Mononuclear cell (primary cell): ENCODE data around the gene MUC7. TPM values are rescaled to one million over a fixed set of nuclear protein-coding genes. Genes with fewer than 3 reads are reported as not detected.
"Not testable (repeated sequence)": the region's sequence is repeated elsewhere in the genome, so short reads cannot be mapped to it uniquely, and the experiment has no call there.

Experiments used
- H3K27me3 ChIP-seq: 2 replicates; pipeline ENCODE4 v1.6.0; 2011; ENCODE audit warnings: low read length, control low read depth; ENCODE audit not compliant: insufficient read depth
- H3K4me1 ChIP-seq: 2 replicates; pipeline ENCODE4 v1.5.1; 2011; ENCODE audit warnings: mild to moderate bottlenecking, low read length, control low read depth; ENCODE audit not compliant: insufficient read depth
- H3K4me3 ChIP-seq: 2 replicates; pipeline ENCODE4 v1.5.1; 2011; ENCODE audit warnings: mild to moderate bottlenecking, low read length, moderate library complexity
- H3K9me3 ChIP-seq: 2 replicates; pipeline ENCODE4 v1.5.1; 2011; ENCODE audit warnings: low read depth, mild to moderate bottlenecking, control low read depth, low read length
- total RNA-seq: library from RNA; depleted of rRNA; stranded (reverse); fragments of >200 nt; gene quantifications from one replicate; pipeline ENCODE4 v1.2.3, GENCODE V29; 2012

Gene MUC7
- not detected for total RNA-seq

DNA sequence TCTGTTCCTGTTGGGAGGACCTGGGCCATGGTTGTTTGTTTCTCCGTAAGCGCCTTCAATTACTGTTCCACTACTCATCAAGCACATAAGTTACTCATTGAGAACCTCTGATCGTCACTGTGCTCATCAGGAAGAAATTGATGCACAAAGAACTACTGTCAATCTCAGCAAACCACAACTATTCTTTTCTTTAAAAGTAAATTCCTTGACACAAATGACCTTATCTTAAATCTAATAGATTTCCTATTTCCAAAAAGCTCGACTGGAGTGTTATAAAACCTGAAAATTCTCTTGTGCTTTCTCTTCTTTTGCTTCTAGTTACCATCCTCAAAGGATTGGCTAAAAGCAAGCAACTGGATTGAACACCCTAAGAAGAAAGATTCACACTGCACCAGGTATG lies at the start of gene MUC7:
MUC7 (plus strand) TSS at position 301 of the 400 bp plus-strand sequence. CDS start 1,825 bp downstream, outside the sequence.
- Histone ChIP-seq H3K9me3 (no peaks in the 10 kb centered on the region), H3K27me3 (no peaks in the 10 kb centered on the region), H3K4me1 (no peaks in the 10 kb centered on the region), H3K4me3 (no peak within 1 kb of the TSS)

DNA sequence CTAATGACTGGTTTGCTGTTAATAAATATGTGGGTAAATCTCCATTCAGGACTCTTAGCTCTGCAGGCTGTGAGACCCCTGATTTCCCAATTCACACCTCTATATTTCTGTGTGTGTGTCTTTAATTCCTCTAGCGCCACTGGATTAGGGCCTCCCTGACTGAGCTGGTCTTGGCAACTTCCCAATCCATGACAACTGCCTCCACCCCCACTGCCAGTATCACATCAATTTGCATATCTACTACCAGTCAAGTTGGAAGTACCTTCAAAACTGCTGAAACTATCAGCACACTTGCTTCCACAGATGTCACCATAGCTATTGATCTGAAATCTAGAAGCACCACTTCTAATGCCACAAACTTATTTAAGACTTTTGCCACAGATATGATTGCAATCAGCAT lies 46.7 kb upstream of the MUC7 start:
- H3K4me3 ChIP-seq: no peak overlapping the region
- H3K9me3 ChIP-seq: no peaks in the 10 kb centered on the region
- H3K4me1 ChIP-seq: no peaks in the 10 kb centered on the region
- H3K27me3 ChIP-seq: no peaks in the 10 kb centered on the region

DNA sequence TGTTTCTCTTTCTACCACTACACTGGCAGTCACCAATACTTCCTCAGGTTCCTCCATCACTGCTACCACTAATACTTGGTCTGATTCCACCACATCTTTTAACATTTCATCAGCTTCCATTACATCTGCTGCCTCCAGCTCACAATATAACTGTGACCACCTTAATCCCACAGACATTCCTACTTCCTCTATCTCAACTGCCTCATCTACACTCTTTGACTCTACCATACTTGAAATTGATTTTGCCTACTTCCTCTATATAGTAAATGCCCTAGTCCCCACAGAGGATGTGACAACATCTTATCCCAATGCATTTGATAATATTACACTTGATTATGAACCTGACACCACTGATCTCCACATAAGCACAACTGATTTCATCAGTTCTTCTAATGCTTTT lies 45.2 kb upstream of the MUC7 start:
- Histone ChIP-seq H3K4me3 (no peak overlapping the region), H3K27me3 (no peaks in the 10 kb centered on the region), H3K4me1 (no peaks in the 10 kb centered on the region), H3K9me3 (no peaks in the 10 kb centered on the region)

DNA sequence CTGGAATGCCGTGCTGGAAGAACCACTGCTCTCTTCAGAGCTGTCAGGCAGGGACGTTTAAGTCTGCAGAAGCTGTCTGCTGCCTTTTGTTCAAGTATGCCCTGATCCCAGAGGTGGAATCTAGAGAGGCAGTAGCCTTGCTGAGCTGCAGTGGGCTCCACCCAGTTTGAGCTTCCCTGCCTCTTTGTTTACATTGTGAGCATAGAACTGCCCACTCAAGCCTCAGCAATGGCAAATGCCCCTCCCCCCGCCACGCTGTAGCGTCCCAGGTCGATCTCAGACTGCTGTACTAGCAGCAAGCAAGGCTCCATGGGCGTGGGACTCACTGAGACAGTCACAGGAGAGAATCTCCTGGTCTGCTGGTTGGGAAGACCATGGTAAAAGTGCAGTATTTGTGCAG lies 34.8 kb upstream of the MUC7 start:
- H3K4me1 ChIP-seq: no peaks in the 10 kb centered on the region
- no peaks in the 10 kb centered on the region for H3K27me3 ChIP-seq
- no peak overlapping the region for H3K4me3 ChIP-seq
- H3K9me3 ChIP-seq: no peaks in the 10 kb centered on the region

DNA sequence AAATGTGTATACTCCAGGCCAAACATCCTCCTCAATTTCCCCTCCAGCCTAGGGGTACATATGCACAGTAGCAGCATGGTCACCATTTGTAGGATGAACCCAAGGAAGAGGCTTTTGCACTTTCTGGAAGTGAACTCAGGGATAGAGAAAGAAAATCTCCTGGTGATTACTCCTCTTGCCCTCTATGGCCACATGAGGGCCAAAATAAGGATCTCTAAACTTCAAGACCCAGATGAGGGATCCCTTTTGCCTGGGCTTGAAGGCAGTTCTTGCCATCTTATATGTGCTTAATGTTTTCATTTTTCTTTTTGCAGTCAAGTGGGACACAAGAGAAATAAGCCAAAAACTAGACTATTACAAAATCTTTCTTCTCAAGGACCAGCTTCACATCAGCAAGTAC lies 29.5 kb upstream of the MUC7 start:
- H3K4me3 ChIP-seq: no peak overlapping the region
- H3K9me3 ChIP-seq: no peaks in the 10 kb centered on the region
- H3K4me1 ChIP-seq: no peaks in the 10 kb centered on the region
- no peaks in the 10 kb centered on the region for H3K27me3 ChIP-seq

DNA sequence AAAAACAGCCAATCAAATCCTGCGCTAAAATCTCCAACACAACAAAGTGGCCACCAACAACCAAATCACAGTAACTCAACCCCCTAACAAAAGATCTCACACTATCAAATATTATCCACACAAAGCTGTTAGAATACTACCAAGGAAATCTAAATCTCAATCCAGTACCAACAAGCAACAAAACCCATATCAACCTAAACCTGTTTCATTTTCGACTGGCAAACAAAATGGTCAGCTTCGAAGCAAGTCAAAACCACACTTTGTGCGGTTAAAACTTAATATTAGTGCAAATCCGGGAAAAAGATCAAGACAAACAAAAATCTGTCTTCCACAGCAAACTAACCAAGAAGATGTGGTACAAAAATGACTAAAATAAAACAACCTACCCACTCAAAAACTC lies 28.7 kb upstream of the MUC7 start:
- Histone ChIP-seq H3K27me3 (no peaks in the 10 kb centered on the region), H3K9me3 (no peaks in the 10 kb centered on the region), H3K4me1 (no peaks in the 10 kb centered on the region), H3K4me3 (no peak overlapping the region)

DNA sequence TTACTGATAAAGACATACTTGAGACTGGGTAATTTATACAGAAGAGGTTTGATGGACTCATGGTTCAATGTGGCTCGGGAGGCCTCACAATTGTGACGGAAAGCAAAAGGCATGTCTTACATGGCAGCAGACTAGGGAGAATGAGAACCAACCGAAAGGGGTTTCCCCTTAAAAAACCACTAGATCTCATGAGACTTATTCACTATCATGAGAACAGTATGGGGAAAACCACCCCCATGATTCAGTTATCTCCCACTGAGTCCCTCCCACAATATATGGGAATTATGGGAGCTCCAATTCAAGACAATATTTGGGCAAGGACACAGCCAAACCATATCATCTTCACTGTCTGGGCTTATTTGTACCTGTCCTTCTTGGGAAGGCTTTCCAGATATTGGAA lies 22.8 kb upstream of the MUC7 start:
- Histone ChIP-seq H3K27me3 (no peaks in the 10 kb centered on the region), H3K4me3 (no peak overlapping the region), H3K9me3 (no peaks in the 10 kb centered on the region), H3K4me1 (no peaks in the 10 kb centered on the region)

DNA sequence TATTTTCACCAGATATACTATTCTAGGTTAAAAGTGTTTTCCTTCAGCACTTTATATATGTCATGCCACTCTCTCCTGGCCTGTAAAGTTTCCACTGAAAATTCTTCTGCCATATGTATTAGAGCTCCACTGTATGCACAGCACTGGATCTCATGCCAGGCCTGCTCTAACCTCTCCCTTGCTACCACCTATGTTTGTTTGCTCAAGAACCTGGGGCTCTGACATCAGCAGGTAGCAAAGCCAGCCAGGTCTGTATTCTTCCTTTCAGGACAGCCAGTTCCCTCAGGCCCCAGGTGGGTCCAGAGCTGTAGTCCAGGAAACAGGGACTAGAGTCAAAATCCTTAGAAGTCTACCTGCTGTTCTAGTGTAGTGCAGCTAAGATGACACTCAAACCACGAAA lies 19.1 kb upstream of the MUC7 start:
- H3K4me1 ChIP-seq: no peaks in the 10 kb centered on the region
- no peaks in the 10 kb centered on the region for H3K27me3 ChIP-seq
- no peak overlapping the region for H3K4me3 ChIP-seq
- H3K9me3 ChIP-seq: no peaks in the 10 kb centered on the region

DNA sequence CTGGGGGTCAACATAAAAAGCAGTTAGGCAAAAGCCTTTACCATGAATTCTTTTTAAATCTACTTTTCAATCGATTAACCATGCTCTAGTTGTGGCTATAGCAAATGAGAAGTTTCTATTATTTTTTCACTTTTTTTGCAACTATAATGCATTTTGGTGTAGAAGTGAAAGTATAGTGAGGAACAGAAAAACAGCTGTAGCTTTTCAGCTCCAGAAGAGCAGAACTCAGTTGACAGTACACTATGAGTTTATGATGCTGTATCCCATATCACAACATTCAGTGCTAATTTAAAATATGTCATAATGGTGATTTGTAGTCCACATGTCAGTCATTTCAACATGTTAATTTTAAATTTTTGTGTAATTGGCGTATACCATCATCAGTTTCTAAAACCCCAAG lies 8.7 kb upstream of the MUC7 start:
- Histone ChIP-seq H3K27me3 (no peaks in the 10 kb centered on the region), H3K4me3 (no peak overlapping the region), H3K4me1 (no peaks in the 10 kb centered on the region), H3K9me3 (no peaks in the 10 kb centered on the region)

DNA sequence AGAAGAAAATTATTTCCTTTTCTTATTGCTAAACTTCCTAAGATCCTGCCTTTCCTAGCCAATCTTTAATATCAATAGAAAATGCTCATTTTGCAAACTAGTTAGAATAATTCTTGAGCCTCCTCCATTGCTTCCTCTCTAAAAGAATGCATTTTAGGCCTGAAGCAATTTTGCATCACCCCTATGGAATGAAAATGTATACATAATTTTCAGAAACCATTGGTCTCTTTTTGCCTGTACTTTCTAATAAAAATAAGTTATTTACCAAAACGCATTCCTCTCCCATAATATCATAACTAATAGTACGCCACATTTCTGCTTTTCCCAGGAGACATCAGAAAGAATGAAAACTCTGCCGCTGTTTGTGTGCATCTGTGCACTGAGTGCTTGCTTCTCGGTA lies 1.7 kb downstream of the MUC7 start:
- no peaks in the 10 kb centered on the region for H3K4me1 ChIP-seq
- H3K27me3 ChIP-seq: no peaks in the 10 kb centered on the region
- no peaks in the 10 kb centered on the region for H3K9me3 ChIP-seq
- H3K4me3 ChIP-seq: no peak overlapping the region

DNA sequence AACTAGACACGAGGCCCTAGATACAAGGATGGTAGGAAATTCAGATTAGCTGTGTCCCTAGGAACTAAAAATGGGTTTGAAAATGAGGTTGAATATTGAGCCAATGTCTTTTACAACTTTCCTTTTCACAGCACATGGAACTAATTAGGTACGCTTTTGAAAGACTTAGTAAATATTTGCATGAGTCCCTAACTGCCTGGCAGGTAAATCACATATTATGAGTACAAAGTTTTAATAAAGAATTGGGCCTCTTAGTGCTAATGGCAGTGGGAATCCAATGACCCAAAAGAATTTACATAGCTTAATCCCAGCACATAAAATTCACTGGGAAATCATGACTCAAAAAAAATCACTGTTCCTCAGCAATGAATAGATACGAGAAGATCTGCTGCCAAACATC lies 16.8 kb downstream of the MUC7 start:
- H3K9me3 ChIP-seq: no peaks in the 10 kb centered on the region
- H3K4me1 ChIP-seq: no peaks in the 10 kb centered on the region
- no peak overlapping the region for H3K4me3 ChIP-seq
- H3K27me3 ChIP-seq: no peaks in the 10 kb centered on the region

DNA sequence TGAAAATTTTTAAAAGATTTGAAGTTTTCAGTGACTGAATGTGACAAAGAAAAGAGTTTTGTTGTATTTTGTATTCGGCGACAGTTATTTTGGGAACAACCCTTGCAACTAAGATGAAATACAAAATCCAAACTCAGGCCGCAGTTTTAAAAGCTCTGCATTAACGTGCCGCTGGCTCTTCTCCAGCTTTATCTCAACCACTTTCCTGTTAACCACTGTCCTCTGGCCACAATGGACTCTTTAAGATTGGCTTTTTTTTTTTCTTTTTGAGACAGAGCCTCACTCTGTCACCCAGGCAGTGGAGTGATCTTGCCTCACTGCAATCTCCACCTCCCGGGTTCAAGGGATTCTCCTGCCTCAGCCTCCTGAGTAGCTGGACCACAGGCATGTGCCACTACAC lies 24.2 kb downstream of the MUC7 start:
- Histone ChIP-seq H3K4me1 (no peaks in the 10 kb centered on the region), H3K9me3 (no peaks in the 10 kb centered on the region), H3K27me3 (no peaks in the 10 kb centered on the region), H3K4me3 (no peak overlapping the region)

DNA sequence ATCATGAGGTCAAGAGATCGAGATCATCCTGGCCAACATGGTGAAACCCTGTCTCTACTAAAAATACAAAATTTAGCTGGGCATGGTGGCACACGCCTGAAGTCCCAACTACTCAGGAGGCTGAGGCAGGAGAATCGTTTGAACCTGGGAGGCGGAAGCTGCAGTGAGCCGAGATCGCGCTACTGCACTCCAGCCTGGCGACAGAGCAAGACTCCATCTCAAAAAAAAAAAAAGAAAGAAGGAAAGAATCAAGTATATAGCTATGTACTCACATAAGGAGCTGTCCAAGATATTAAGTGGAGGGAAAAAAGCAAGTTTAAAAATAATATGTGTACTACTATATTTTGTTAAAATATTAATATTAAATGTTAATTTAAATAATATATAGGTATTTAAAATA lies 29.8 kb downstream of the MUC7 start:
- H3K9me3 ChIP-seq, H3K27me3 ChIP-seq, H3K4me1 ChIP-seq, H3K4me3 ChIP-seq: not testable (repeated sequence)

DNA sequence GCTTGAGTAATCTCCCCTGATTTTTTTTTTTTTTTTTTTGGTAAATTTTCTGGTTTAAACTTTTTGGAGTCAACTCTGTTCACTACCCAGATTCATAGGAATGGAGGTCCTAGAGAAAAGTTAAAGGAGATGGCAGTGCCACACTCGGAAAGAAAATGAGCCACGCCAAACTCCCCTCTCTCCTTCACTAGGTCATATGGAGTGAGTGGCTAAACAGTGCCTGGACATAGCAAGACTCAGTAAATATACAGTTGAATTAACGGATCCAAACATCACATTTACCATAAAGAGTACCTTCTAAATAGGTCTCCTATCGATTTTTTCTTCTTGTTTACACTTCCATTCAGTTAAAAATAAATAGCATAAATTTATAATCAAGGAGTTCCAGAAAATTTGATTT lies 32.7 kb downstream of the MUC7 start:
- Histone ChIP-seq H3K9me3 (no peaks in the 10 kb centered on the region), H3K4me1 (no peaks in the 10 kb centered on the region), H3K27me3 (peaks cover 3% of the 10 kb centered on the region), H3K4me3 (no peak overlapping the region)

DNA sequence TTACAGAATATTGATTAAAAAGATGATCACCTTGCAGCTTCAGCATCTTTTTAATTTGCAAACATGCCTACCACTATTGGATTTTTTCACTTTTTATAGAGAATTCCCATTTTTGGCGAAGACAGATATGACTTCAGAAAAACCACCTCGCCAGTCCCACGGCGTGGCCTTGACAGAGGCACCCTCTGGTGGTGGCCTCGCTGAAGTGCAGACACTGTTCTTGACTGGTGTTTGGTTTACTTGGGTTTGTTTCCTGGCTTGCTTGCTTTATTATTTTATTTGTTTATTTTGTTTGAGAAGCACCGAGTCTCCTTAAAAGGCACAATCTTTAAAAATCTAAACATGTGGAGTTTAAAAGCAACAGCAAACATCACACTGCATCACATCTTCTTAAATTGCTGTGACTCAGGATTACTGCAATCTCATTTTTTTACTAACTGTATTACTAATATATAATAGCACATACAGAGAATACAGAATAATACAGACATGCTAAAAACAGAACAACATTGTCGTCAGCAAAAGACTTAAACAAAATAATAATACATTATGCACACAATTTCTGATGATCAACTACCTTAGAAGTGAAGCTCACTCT lies 33.3 kb downstream of the MUC7 start:
- peaks cover 3% of the 10 kb centered on the region for H3K27me3 ChIP-seq
- no peak overlapping the region for H3K4me3 ChIP-seq
- no peaks in the 10 kb centered on the region for H3K9me3 ChIP-seq
- no peaks in the 10 kb centered on the region for H3K4me1 ChIP-seq

DNA sequence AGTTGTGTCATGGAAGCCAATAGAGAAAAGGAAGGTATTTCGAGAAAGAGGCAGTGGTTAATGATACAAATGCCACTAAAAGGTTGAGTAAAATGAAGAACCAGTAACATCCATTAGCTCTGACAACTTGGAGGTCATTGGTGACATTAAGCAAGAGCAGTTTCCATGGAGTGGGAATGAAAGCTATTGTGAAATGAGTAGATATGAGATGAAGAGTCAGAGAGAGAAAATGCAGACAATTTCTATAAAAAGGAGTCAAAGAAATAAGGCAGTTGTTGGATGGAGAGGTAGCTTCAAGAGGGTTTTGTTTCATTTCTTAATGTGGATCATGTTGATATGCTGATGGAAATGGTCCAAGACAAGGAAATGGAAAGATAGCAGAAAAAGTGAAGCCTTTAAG lies 36.8 kb downstream of the MUC7 start:
- H3K4me3 ChIP-seq: no peak overlapping the region
- H3K9me3 ChIP-seq: no peaks in the 10 kb centered on the region
- H3K27me3 ChIP-seq: peaks cover 3% of the 10 kb centered on the region
- H3K4me1 ChIP-seq: no peaks in the 10 kb centered on the region

DNA sequence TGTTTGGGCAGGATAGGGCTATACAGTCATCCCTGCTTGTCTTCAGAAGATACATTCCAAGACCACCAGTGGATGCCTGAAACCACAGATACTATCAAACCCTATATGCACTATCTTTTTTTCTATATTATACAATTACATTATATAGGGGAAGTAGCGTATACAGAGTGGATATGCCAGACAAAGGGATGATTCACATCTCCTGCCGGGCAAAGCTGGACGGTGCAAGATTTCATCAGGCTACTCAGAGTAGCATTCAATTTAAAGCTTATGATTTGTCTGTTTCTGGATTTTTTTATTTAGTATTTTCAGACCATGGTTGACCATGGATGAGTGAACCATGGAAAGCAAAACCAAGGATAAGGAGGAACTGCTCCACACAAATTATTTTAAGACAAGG lies 39.4 kb downstream of the MUC7 start:
- Histone ChIP-seq H3K4me3 (no peak overlapping the region), H3K9me3 (no peaks in the 10 kb centered on the region), H3K4me1 (no peaks in the 10 kb centered on the region), H3K27me3 (peaks cover 3% of the 10 kb centered on the region)
